Thyroid gland (tissue), 4 donors: Measurements from ENCODE around the gene ADAMTS2. TPM values are rescaled to one million over a fixed set of nuclear protein-coding genes. Genes with fewer than 3 reads are reported as not detected.
A peak's percentile ranks its signal among the peaks of the same experiment; 100 is the strongest.

Experiments used
- DNase-seq, 2 donors: peaks; one replicate each; pipeline ENCODE4 v3.0.0-alpha.2; 2019
- H3K27ac ChIP-seq, 3 donors: fragments of 200-600 bp; sonication (generic); 1 replicate in 2 of 3; 2 replicates in 1 of 3; pipeline ENCODE4 v1.5.1; 2016 to 2019; ENCODE audit warnings: mild to moderate bottlenecking in 1 of 3, moderate library complexity in 1 of 3
- H3K27me3 ChIP-seq: fragments of 200-600 bp; sonication (generic); one replicate; pipeline ENCODE4 v1.5.1; 2019
- H3K36me3 ChIP-seq, 2 donors: fragments of 200-600 bp; sonication (generic); one replicate each; pipeline ENCODE4 v1.5.1; 2016 to 2019
- H3K4me1 ChIP-seq, 2 donors: fragments of 200-600 bp; sonication (generic); one replicate each; pipeline ENCODE4 v1.5.1; 2017 to 2019
- H3K4me3 ChIP-seq, 3 donors: fragments of 200-600 bp; sonication (generic); replicated peaks in 1 of 3; 1 replicate in 2 of 3; 2 replicates in 1 of 3; pipeline ENCODE4 v1.5.1; 2016; ENCODE audit warnings: mild to moderate bottlenecking in 1 of 3
- H3K9me3 ChIP-seq: fragments of 200-600 bp; sonication (generic); one replicate; pipeline ENCODE4 v1.5.1; 2017
- POLR2A ChIP-seq, 2 donors: fragments of 450-650 bp; IDR thresholded peaks; one replicate each; pipeline ENCODE4 v1.6.1; 2017; ENCODE audit warnings: antibody characterized with exemption in 2 of 2, mild to moderate bottlenecking in 2 of 2, moderate library complexity in 1 of 2
- WGBS, 2 donors: methylation state at CpG; one replicate each; pipeline ENCODE4 v1.1.5; 2017; 5-methylcytosine and 5-hydroxymethylcytosine counted together
- intact Hi-C: fragments of 100-400 bp; cut with DNase I; formaldehyde crosslinking; loops from one replicate; pipeline ENCODE4 v1.15.1; 2023
- total RNA-seq, 4 donors: library from RNA; depleted of rRNA; stranded (reverse); fragments of >200 nt; gene quantifications; one replicate each; pipeline ENCODE4 v1.2.3, GENCODE V29; 2016
- TF ChIP-seq, protein P1 (sequence below), 6 experiments: fragments of 200-600 bp in 3 of 6; fragments of 450-650 bp in 3 of 6; sonication (generic) in 3 of 6; IDR thresholded peaks; one replicate each; pipeline ENCODE4 v1.5.1; 2016 to 2019; ENCODE audit warnings: antibody characterized with exemption in 6 of 6, mild to moderate bottlenecking in 2 of 6, inconsistent platforms in 1 of 6, moderate library complexity in 1 of 6

ADAMTS2 gene
- total RNA-seq, 4 donors from 2014 or later = 3.5 to 16.2 (median 7.3) TPM

DNA sequence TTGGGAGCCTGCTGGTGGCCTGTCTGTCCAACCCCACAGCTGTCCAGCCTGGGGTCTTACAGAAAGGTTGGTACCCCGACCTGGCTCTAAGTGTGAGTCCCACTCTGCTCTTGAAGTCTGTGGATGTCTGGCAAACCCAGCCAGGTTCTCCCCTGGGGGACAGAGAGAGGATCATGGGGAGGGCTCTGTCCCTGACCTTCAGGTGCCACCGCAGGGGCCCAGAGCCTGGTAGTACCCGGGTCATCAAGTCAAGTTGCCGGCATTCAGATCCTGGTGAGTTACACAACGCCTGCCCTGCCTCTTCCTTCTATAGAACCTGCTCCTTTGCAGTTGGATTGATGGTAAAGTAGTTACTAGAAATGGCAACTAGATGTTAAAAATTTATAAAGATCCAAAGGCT, 66.7 kb downstream of the ADAMTS2 start:
- Histone ChIP-seq H3K4me3 (no peak overlapping the region), H3K27me3 (no peaks in the 10 kb centered on the region), H3K36me3 (no peaks in the 10 kb centered on the region), H3K4me1 (peaks cover 0 to 28% of the 10 kb centered on the region in 2 donors), H3K9me3 (no peaks in the 10 kb centered on the region), H3K27ac (no peak overlapping the region)
- TF ChIP-seq, protein P1, sequence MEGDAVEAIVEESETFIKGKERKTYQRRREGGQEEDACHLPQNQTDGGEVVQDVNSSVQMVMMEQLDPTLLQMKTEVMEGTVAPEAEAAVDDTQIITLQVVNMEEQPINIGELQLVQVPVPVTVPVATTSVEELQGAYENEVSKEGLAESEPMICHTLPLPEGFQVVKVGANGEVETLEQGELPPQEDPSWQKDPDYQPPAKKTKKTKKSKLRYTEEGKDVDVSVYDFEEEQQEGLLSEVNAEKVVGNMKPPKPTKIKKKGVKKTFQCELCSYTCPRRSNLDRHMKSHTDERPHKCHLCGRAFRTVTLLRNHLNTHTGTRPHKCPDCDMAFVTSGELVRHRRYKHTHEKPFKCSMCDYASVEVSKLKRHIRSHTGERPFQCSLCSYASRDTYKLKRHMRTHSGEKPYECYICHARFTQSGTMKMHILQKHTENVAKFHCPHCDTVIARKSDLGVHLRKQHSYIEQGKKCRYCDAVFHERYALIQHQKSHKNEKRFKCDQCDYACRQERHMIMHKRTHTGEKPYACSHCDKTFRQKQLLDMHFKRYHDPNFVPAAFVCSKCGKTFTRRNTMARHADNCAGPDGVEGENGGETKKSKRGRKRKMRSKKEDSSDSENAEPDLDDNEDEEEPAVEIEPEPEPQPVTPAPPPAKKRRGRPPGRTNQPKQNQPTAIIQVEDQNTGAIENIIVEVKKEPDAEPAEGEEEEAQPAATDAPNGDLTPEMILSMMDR (IDR thresholded peaks at IDR 0.05) = no peak
- no peak for TF ChIP-seq POLR2A (IDR thresholded peaks at IDR 0.05)
- intact Hi-C loops = no loop called here
- no peak for DNase-seq
- WGBS, 2 donors = 65 to 74% methylated on average over 3 to 5 of the region's 5 CpGs

DNA sequence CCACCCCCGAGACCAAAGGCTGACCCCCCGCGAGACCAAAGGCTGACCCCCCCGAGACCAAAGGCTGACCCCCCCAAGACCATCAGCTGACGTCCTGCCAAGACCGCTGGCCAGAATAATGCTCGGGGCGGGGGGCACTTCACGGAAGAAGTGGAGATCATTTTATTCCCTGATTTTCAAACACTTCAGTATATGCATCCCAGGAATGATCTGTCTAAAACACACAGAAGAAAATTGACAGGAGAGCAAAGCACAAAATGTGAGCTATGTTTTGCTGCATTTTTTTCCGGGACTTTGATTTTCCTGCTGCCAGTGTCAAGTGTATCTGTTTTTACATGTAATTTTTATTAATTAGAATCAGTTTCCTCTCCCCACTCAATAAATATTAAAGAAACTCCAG, 67.1 kb downstream of the ADAMTS2 start:
- Histone ChIP-seq H3K36me3 (no peaks in the 10 kb centered on the region), H3K4me3 (no peak overlapping the region), H3K4me1 (peaks cover 0 to 32% of the 10 kb centered on the region in 2 donors), H3K27ac (no peak overlapping the region), H3K27me3 (no peaks in the 10 kb centered on the region), H3K9me3 (no peaks in the 10 kb centered on the region)
- WGBS, 2 donors = 39 to 47% methylated on average over 4 to 6 of the region's 10 CpGs
- intact Hi-C loops = no loop called here
- TF ChIP-seq, protein P1 (IDR thresholded peaks at IDR 0.05) = no peak
- TF ChIP-seq POLR2A (IDR thresholded peaks at IDR 0.05) = no peak
- no peak for DNase-seq

DNA sequence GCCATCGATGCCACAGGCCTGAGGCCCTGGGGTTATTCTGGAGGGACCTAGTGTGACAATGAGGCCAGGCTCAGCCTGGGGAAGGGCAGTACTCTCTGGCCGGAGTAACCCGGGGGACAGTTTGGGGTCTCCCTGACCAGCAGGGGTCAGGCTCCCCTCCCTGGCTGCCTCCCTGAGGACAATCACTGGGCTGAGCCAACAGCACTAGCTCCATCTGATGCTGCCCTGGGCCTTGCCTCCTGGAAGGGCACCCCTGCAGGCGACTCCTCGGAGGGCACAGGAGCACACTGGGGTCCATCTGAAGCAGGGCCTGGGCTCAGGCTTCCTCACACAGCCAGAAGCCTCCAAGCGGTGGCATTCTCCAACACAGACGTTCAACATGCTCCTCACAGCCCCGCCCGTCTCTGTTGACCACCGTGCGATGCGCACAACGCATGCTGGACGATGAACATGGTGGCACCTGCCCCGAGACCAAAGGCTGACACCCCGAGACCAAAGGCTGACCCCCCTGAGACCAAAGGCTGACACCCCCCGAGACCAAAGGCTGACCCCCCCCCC, 68.3 kb downstream of the ADAMTS2 start:
- Histone ChIP-seq H3K9me3 (no peaks in the 10 kb centered on the region), H3K4me3 (no peak overlapping the region), H3K4me1 (peaks cover 0 to 38% of the 10 kb centered on the region in 2 donors), H3K27ac (peak overlapping the region in 1 of 3 donors; percentile 30), H3K27me3 (no peaks in the 10 kb centered on the region), H3K36me3 (no peaks in the 10 kb centered on the region)
- DNase-seq = no peak
- 90 to 100% methylated on average over 4 to 11 of the region's 17 CpGs for WGBS, 2 donors
- intact Hi-C loops = no loop called here
- TF ChIP-seq POLR2A (IDR thresholded peaks at IDR 0.05) = no peak
- TF ChIP-seq, protein P1 (IDR thresholded peaks at IDR 0.05) = no peak

DNA sequence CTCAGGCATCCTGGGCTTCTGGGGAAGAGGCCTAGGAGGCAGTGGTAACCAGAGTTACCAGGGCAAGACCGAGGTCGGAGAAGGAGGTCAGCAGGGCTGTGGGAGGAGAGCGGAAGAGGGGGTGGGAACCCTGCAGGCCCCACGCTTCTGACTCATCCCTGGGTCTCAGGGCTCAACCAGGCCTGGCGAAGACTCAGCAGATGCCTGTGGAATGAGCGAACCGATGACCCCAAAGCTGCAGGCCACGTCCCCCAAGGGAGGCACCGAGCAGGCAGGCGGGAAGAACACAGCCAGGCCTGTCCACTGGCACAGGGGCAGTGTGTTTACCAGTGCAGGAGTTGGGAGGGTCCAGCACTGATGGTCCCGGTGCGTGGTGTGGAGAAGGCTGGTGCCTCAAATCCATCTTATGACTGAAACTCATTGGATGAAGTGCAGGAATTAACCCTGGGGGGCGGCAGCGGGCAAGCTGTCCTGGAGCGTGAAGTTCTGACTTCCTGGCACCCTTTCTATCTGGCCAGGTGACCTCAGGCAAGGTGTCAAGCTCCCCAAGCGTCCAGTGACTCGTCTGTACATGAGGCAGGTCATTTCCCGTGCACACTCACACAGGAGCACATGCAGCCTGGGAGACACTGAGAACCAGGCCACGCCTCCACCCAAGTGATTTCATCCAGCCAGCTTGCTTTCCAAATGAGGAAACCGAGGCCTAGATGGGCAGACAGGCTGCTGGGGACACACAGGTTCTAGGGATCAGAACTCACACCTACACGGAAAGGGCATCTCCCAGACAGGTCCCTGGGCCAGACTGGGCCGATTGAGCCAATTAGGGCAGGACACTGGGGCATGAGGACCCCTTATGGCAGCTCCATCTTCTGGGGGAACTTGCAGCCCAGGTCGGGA, 69.1 kb downstream of the ADAMTS2 start:
- Histone ChIP-seq H3K27me3 (no peaks in the 10 kb centered on the region), H3K4me1 (peaks cover 0 to 38% of the 10 kb centered on the region in 2 donors), H3K36me3 (no peaks in the 10 kb centered on the region), H3K27ac (peak overlapping the region in 2 of 3 donors; percentile 28 to 56), H3K4me3 (no peak overlapping the region), H3K9me3 (no peaks in the 10 kb centered on the region)
- TF ChIP-seq, protein P1 (IDR thresholded peaks at IDR 0.05) = no peak
- no peak for TF ChIP-seq POLR2A (IDR thresholded peaks at IDR 0.05)
- 76 to 89% methylated on average over 18 to 21 of the region's 23 CpGs for WGBS, 2 donors
- peak; percentile 27 to 34 for DNase-seq
- intact Hi-C loops = no loop called here

DNA sequence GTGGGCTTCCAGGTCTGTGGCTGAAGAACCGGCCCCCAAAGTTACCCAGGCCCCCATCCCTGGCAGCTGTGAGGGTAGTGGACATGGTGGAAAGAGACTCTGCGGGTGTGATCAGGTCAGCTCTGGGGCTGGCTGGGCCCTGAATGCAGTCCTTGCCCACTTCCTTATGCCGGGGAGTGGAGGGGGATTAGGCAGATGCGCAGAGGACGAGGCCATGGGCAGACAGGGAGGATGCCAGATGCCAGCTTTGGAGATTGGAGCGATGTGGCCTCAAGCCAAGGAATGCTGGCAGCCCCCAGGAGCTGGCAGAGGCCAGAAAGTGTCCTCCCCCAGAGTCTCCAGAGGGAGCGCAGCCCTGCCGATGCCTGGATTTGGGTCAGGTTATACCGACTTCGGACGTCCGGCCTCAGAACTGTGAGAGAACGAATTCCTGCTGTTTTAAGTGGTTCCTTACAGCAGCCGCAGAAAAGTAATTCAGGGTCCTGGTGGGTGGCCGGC, 69.8 kb downstream of the ADAMTS2 start:
- peak overlapping the region; percentile 28 to 56 (median 33) for H3K27ac ChIP-seq
- TF ChIP-seq, protein P1 (IDR thresholded peaks at IDR 0.05) = no peak
- no peak for TF ChIP-seq POLR2A (IDR thresholded peaks at IDR 0.05)
- H3K27me3 ChIP-seq = no peaks in the 10 kb centered on the region
- H3K36me3 ChIP-seq = no peaks in the 10 kb centered on the region
- DNase-seq = no peak
- intact Hi-C loops = no loop called here
- H3K4me3 ChIP-seq = no peak overlapping the region
- 77 to 87% methylated on average over 13 to 15 of the region's 15 CpGs for WGBS, 2 donors
- peaks cover 0 to 42% of the 10 kb centered on the region in 2 donors for H3K4me1 ChIP-seq
- no peaks in the 10 kb centered on the region for H3K9me3 ChIP-seq
